NT2/D1 (cell line): Measurements from ENCODE around the gene KIAA1328.
"Not testable (repeated sequence)": the region's sequence is repeated elsewhere in the genome, so short reads cannot be mapped to it uniquely, and the experiment has no call there.

ENCODE experiments used
- DNase-seq: peaks from one replicate; pipeline ENCODE4 v3.0.0-alpha.2; 2011; ENCODE audit warnings: low read depth, low spot score
- H3K27me3 ChIP-seq: 2 replicates; pipeline ENCODE4 v1.6.0; 2011; ENCODE audit warnings: mild to moderate bottlenecking; ENCODE audit not compliant: insufficient read length, insufficient read depth
- H3K36me3 ChIP-seq: 2 replicates; pipeline ENCODE4 v1.6.1; 2011; ENCODE audit warnings: mild to moderate bottlenecking, low read length, mixed read lengths; ENCODE audit not compliant: insufficient read depth, insufficient read length
- H3K4me1 ChIP-seq: 2 replicates; pipeline ENCODE4 v1.5.1; 2011; ENCODE audit not compliant: insufficient read depth, insufficient read length
- H3K4me3 ChIP-seq: 2 replicates; pipeline ENCODE4 v1.5.1; 2011; ENCODE audit warnings: low read depth; ENCODE audit not compliant: insufficient read length
- H3K9ac ChIP-seq: 2 replicates; pipeline ENCODE4 v1.6.0; 2011; ENCODE audit warnings: low read depth; ENCODE audit not compliant: insufficient read length
- H3K9me3 ChIP-seq: 2 replicates; pipeline ENCODE4 v1.5.1; 2011; ENCODE audit warnings: mild to moderate bottlenecking, low read length; ENCODE audit not compliant: insufficient read depth
- SUZ12 ChIP-seq: IDR thresholded peaks from 2 replicates; pipeline ENCODE4 v1.6.1; 2011; ENCODE audit not compliant: insufficient read length, insufficient read depth; ENCODE audit errors: extremely low read depth
- YY1 ChIP-seq: IDR thresholded peaks from 2 replicates; pipeline ENCODE4 v1.6.1; 2011; ENCODE audit not compliant: insufficient read length, insufficient read depth
- ZNF274 ChIP-seq: IDR thresholded peaks from 2 replicates; pipeline ENCODE4 v1.6.1; 2011; ENCODE audit warnings: mild to moderate bottlenecking, low read depth, low read length

The KIAA1328 gene

DNA sequence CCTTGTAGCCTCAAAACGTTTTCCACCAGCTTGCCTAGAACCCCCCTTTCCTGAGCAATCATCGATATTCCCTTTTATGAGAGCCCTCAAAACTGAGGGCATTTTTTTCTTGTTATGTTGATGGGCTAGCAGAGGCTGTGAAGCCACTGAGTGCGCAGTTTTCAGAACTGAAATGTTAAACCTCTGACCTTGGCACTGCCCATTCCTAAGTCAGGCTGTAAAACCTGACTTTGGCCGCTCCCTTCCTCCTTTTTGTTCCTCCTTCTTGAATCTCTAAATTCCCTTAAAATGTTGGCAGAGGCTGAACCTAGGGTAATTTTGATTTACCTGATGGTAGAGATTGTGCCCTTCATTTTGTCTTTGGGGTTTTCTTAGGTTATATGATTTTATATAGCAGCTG lies 334.2 kb downstream of the KIAA1328 start:
- Histone ChIP-seq H3K9ac (no peak overlapping the region), H3K36me3 (no peaks in the 10 kb centered on the region), H3K9me3 (no peaks in the 10 kb centered on the region), H3K4me3 (no peak overlapping the region), H3K4me1 (no peaks in the 10 kb centered on the region), H3K27me3 (no peaks in the 10 kb centered on the region)
- no peak for DNase-seq
- TF ChIP-seq SUZ12, result no peak
- TF ChIP-seq ZNF274, result no peak
- no peak for TF ChIP-seq YY1

DNA sequence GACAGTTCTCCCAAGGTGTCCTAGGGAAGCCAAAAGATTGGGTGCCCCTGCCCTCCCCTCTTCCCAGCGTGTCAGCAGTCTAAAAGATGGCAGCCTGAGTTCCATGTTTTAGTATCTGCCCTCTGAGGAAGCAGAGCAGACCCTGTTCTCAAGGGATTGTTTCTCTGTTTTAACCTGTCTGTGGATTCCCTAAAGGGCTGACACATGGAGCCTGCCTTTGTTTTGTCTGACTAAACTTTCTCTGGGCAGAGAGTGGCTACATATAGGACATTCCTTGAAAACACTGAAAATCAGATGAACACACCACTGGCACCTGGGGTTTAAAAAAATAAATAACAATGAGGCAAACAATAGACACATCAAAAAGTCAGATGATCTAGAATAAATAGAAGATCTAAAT lies 337.6 kb downstream of the KIAA1328 start:
- no peak for TF ChIP-seq YY1
- TF ChIP-seq ZNF274, result no peak
- TF ChIP-seq SUZ12, result no peak
- Histone ChIP-seq H3K36me3 (no peaks in the 10 kb centered on the region), H3K9me3 (no peaks in the 10 kb centered on the region), H3K27me3 (no peaks in the 10 kb centered on the region), H3K4me3 (no peak overlapping the region), H3K9ac (no peak overlapping the region), H3K4me1 (no peaks in the 10 kb centered on the region)
- DNase-seq, result no peak

DNA sequence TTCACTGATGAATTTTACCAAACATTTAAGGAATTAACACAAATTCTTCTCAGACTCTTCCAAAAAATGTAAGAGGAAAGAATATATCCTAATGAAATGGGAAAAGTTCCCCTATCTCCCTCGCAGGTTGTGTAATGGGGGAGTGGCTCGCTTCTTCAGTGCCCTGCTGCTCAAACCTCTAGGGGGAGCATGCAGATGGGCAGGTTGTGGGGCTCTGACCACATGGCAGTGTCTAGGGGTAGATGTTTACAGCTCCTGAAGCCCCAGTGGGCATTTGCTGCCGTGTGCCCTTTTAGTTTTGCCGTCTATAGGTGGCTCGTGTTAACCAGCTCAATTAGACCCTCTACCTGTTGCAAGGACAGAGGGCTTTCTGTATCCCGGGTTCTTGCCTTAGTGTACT lies 338.0 kb downstream of the KIAA1328 start:
- not testable (repeated sequence) for DNase-seq, H3K27me3 ChIP-seq, H3K4me3 ChIP-seq

DNA sequence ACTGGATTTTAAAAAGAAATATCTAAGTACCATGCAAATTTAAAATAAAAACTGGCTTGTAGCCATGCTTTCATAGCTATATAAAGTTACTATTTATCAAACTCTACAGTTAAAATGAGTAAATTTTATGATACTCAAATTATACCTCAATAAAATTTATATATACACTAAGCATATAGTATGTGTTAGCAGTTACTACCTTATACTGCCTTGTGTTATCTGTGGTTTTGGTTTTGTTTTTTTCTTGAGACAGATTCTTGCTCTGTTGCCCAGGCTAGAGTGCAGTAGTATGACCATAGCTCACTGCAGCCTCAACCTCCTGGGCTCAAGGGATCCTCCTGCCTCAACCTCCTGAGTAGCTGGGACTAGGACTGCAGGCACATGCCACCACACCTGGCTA lies 342.1 kb downstream of the KIAA1328 start:
- Histone ChIP-seq H3K27me3 (no peaks in the 10 kb centered on the region), H3K4me1 (no peaks in the 10 kb centered on the region)

More for the DNA sequence above, 338.0 kb downstream of the KIAA1328 start:
- not testable (repeated sequence) for H3K9me3 ChIP-seq, H3K4me1 ChIP-seq, H3K9ac ChIP-seq, H3K36me3 ChIP-seq

DNA sequence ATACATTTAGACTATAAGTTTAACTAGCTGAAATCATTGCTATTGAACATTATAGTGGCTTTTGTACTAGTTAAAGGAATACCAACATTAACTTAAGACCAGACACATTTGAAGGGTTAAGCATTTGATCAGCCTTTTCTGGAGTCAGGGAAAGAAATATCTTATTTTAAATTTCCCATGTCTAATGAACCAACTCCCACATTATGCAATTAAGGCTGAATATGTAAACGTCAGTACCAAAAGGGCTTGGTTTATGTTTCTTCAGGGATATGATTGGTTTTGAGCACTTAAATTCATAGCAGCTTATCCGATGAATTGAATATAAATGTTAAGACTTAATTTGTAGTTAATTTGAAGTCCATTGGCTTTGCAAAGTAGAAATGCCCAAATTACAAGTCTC lies 344.5 kb downstream of the KIAA1328 start:
- no peaks in the 10 kb centered on the region for H3K9me3 ChIP-seq
- H3K4me3 ChIP-seq, result no peak overlapping the region
- H3K4me1 ChIP-seq, result no peaks in the 10 kb centered on the region
- no peak for DNase-seq
- H3K27me3 ChIP-seq, result no peaks in the 10 kb centered on the region
- no peak overlapping the region for H3K9ac ChIP-seq
- no peak for TF ChIP-seq ZNF274
- TF ChIP-seq SUZ12, result no peak
- TF ChIP-seq YY1, result no peak
- H3K36me3 ChIP-seq, result no peaks in the 10 kb centered on the region

More for the DNA sequence above, 342.1 kb downstream of the KIAA1328 start:
- H3K9ac ChIP-seq, result no peak overlapping the region
- TF ChIP-seq YY1 (no peak), ZNF274 (no peak), SUZ12 (no peak)
- DNase-seq, result no peak
- H3K9me3 ChIP-seq, result no peaks in the 10 kb centered on the region
- H3K4me3 ChIP-seq, result no peak overlapping the region
- no peaks in the 10 kb centered on the region for H3K36me3 ChIP-seq

DNA sequence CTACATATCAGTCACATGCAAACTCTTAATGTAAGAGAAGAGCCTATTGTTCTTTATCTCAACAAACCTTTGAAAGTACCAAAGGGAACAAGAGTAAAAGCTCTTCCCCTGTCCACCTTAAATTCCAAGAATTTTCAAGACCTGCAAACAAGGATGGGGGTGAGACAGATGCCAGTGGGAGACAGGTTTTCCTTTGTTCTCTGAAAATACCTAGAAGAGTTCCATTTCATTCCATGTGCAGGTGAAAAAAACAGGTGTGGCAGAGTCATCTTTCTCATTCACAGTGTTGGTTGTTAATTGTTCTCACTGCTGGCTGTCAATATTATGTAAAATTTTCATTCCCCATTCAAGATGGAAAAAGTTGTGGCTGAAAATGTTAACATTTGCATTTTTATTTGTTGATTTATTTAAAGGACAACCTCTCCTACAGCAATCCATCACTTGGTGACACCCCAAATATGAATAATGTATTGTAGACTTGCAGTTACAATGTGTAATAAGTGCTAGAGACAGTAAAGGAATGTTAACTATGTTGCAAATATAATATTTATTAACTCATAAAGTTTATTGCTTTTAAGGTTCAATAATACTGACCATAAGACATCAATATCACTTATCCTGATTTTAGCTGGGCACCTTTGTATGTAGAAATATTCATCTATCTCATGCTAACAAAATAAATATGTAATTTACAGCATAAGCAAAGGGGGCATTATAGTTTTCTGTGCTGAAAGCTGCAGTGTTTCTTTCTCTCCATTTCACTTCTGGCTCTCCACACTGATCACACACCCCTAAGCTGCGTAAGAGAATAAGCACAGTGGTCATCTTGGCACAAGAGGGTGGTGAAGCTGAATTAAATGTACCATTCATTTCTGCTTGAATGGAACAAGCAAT lies 347.0 kb downstream of the KIAA1328 start:
- Histone ChIP-seq H3K9me3 (no peaks in the 10 kb centered on the region), H3K4me1 (no peaks in the 10 kb centered on the region), H3K4me3 (no peak overlapping the region), H3K36me3 (no peaks in the 10 kb centered on the region), H3K27me3 (no peaks in the 10 kb centered on the region), H3K9ac (no peak overlapping the region)
- TF ChIP-seq ZNF274 (no peak), SUZ12 (no peak), YY1 (no peak)
- no peak for DNase-seq

DNA sequence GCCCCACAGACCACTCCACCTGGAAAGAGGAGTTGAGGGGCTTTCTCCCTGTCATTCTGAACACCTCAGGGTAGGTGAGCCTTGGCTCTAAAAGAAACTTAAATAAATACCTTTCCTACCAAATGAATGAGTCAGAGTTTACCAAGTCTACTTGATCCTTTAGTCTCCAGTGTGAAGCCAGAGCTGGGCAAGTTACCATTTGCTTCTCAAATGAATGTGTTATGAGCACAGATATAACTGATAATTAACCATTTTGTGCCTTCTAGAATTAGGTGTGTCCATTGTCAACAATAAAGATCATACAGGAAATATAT lies 347.7 kb downstream of the KIAA1328 start:
- no peak overlapping the region for H3K4me3 ChIP-seq
- H3K9ac ChIP-seq, result no peak overlapping the region
- no peaks in the 10 kb centered on the region for H3K27me3 ChIP-seq
- no peak for TF ChIP-seq SUZ12
- TF ChIP-seq ZNF274, result no peak
- no peak for TF ChIP-seq YY1
- H3K4me1 ChIP-seq, result no peaks in the 10 kb centered on the region
- H3K9me3 ChIP-seq, result no peaks in the 10 kb centered on the region
- no peak for DNase-seq
- H3K36me3 ChIP-seq, result no peaks in the 10 kb centered on the region
